HG03469 (cell line): Measurements from ENCODE around the gene ACBD7.

Source experiments
- ATAC-seq: cut with Tn5 transposase; IDR thresholded peaks from one replicate; pipeline ENCODE4 v1.9.1; 2021; ENCODE audit warnings: mild to moderate bottlenecking, moderate library complexity, moderate number of reproducible peaks; ENCODE audit not compliant: unreplicated experiment

The ACBD7 gene

GRCh38 chr10:15092855-15093408 is 4.4 kb upstream of the ACBD7 start:
- no peak for ATAC-seq

GRCh38 chr10:15091418-15091817 is 2.8 kb upstream of the ACBD7 start:
- no peak for ATAC-seq

GRCh38 chr10:15084502-15084922 is 4.1 kb downstream of the ACBD7 start:
- ATAC-seq = no peak

- ATAC-seq = no peak
Measured at GRCh38 chr10:15083674-15084501, 4.7 kb downstream of the ACBD7 start.

- no peak for ATAC-seq
Measured at GRCh38 chr10:15075421-15075820, 13.2 kb downstream of the ACBD7 start.

- no peak for ATAC-seq
Measured at GRCh38 chr10:15072358-15072757, 16.2 kb downstream of the ACBD7 start.

GRCh38 chr10:15069230-15069629 is 19.3 kb downstream of the ACBD7 start:
- ATAC-seq = no peak

- ATAC-seq = no peak
Measured at GRCh38 chr10:15068802-15069201, 19.8 kb downstream of the ACBD7 start.

- ATAC-seq = no peak
Measured at GRCh38 chr10:15067154-15067553, 21.4 kb downstream of the ACBD7 start.

GRCh38 chr10:15060638-15061037 is 27.9 kb downstream of the ACBD7 start:
- no peak for ATAC-seq

- ATAC-seq = no peak
Measured at GRCh38 chr10:15059914-15060313, 28.7 kb downstream of the ACBD7 start.

- ATAC-seq = no peak
Measured at GRCh38 chr10:15058689-15059088, 29.9 kb downstream of the ACBD7 start.

GRCh38 chr10:15053061-15053460 is 35.5 kb downstream of the ACBD7 start:
- no peak for ATAC-seq

GRCh38 chr10:15052121-15052520 is 36.5 kb downstream of the ACBD7 start:
- no peak for ATAC-seq

- ATAC-seq = no peak
Measured at GRCh38 chr10:15049533-15049932, 39.0 kb downstream of the ACBD7 start.

GRCh38 chr10:15046626-15047025 is 42.0 kb downstream of the ACBD7 start:
- ATAC-seq = no peak

- ATAC-seq = no peak
Measured at GRCh38 chr10:15045380-15045779, 43.2 kb downstream of the ACBD7 start.

- no peak for ATAC-seq
Measured at GRCh38 chr10:15043674-15044073, 44.9 kb downstream of the ACBD7 start, which contains the start of gene OLAH. OLAH (plus strand) TSS chr10:15043943; CDS start chr10:15047289, 3,346 bp downstream.

GRCh38 chr10:15038416-15038815 is 50.2 kb downstream of the ACBD7 start:
- no peak for ATAC-seq

GRCh38 chr10:15037691-15038090 is 50.9 kb downstream of the ACBD7 start:
- ATAC-seq = no peak

GRCh38 chr10:15035385-15036301 is 52.9 kb downstream of the ACBD7 start:
- no peak for ATAC-seq
